Neural cell (in vitro differentiated cells): Measurements from ENCODE around the gene MYRF.

Experiments used
- CTCF ChIP-seq: fragments of 450-650 bp; IDR thresholded peaks from 2 replicates; pipeline ENCODE4 v1.5.1; 2014; ENCODE audit warnings: antibody characterized with exemption, mild to moderate bottlenecking, moderate library complexity; ENCODE audit not compliant: poor library complexity, severe bottlenecking
- EP300 ChIP-seq: fragments of 450-650 bp; conservative IDR thresholded peaks from 2 replicates; pipeline ENCODE4 v1.6.1; 2014; ENCODE audit warnings: antibody characterized with exemption, mild to moderate bottlenecking, moderate library complexity; ENCODE audit not compliant: poor library complexity, severe bottlenecking
- EZH2 ChIP-seq: fragments of 200-600, 300-800 bp; shearing (Covaris generic), sonication (generic); IDR thresholded peaks from 2 replicates; pipeline ENCODE4 v1.6.1; 2014; ENCODE audit warnings: antibody characterized with exemption, low read length, borderline replicate concordance, mild to moderate bottlenecking; ENCODE audit not compliant: insufficient read depth, poor library complexity, severe bottlenecking
- POLR2AphosphoS5 ChIP-seq: IDR thresholded peaks from 2 replicates; pipeline ENCODE4 v1.6.1; 2012
- RAD21 ChIP-seq: fragments of 450-650 bp; conservative IDR thresholded peaks from 2 replicates; pipeline ENCODE4 v1.6.1; 2014; ENCODE audit warnings: antibody characterized with exemption, mild to moderate bottlenecking, moderate library complexity
- SMC3 ChIP-seq: fragments of 450-650 bp; conservative IDR thresholded peaks from 2 replicates; pipeline ENCODE4 v1.6.1; 2014; ENCODE audit warnings: antibody characterized with exemption, mild to moderate bottlenecking, moderate library complexity; ENCODE audit not compliant: poor library complexity
- TAF1 ChIP-seq: IDR thresholded peaks from 2 replicates; pipeline ENCODE4 v1.6.1; 2012; ENCODE audit warnings: low read depth
- TF ChIP-seq, protein P1 (sequence below): IDR thresholded peaks from 2 replicates; pipeline ENCODE4 v1.6.1; 2012; ENCODE audit warnings: borderline replicate concordance

- TF ChIP-seq CTCF = no peak
- TF ChIP-seq POLR2AphosphoS5 = no peak
- no peak for TF ChIP-seq RAD21
- no peak for TF ChIP-seq EZH2
- no peak for TF ChIP-seq TAF1
- TF ChIP-seq, protein P1, sequence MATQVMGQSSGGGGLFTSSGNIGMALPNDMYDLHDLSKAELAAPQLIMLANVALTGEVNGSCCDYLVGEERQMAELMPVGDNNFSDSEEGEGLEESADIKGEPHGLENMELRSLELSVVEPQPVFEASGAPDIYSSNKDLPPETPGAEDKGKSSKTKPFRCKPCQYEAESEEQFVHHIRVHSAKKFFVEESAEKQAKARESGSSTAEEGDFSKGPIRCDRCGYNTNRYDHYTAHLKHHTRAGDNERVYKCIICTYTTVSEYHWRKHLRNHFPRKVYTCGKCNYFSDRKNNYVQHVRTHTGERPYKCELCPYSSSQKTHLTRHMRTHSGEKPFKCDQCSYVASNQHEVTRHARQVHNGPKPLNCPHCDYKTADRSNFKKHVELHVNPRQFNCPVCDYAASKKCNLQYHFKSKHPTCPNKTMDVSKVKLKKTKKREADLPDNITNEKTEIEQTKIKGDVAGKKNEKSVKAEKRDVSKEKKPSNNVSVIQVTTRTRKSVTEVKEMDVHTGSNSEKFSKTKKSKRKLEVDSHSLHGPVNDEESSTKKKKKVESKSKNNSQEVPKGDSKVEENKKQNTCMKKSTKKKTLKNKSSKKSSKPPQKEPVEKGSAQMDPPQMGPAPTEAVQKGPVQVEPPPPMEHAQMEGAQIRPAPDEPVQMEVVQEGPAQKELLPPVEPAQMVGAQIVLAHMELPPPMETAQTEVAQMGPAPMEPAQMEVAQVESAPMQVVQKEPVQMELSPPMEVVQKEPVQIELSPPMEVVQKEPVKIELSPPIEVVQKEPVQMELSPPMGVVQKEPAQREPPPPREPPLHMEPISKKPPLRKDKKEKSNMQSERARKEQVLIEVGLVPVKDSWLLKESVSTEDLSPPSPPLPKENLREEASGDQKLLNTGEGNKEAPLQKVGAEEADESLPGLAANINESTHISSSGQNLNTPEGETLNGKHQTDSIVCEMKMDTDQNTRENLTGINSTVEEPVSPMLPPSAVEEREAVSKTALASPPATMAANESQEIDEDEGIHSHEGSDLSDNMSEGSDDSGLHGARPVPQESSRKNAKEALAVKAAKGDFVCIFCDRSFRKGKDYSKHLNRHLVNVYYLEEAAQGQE = no peak
- no peak for TF ChIP-seq EP300
- no peak for TF ChIP-seq SMC3
These were observed 5.8 kb upstream of the MYRF start for GRCh38 chr11:61746442-61747191.
